H1 (cell line): ENCODE data around the gene CCDC93. TPM values are rescaled to one million over a fixed set of nuclear protein-coding genes. Genes with fewer than 3 reads are reported as not detected.
"Not testable (repeated sequence)": the region's sequence is repeated elsewhere in the genome, so short reads cannot be mapped to it uniquely, and the experiment has no call there.

ENCODE experiments used
- CTCF ChIA-PET: fragments of 300-600 bp; sonication (Branson Sonifier 250); formaldehyde crosslinking; loops from one replicate; lab custom pipeline; 2021; ENCODE audit not compliant: partially characterized antibody; lab: Charles Lee
- POLR2A ChIA-PET: fragments of 300-600 bp; sonication (Branson Sonifier 250); formaldehyde crosslinking; loops from one replicate; lab custom pipeline; 2021; ENCODE audit warnings: inconsistent platforms; ENCODE audit not compliant: partially characterized antibody; lab: Charles Lee
- DNase-seq, 2 experiments: peaks; one replicate each; pipeline versions ENCODE4 v3.0.0 to v3.0.0-alpha.2; 2010 to 2022; ENCODE audit warnings: low spot score in 2 of 2, low read depth in 1 of 2, mixed read lengths in 1 of 2
- FAIRE-seq: peaks from 2 replicates; lab custom pipeline; 2011; peaks lifted over from hg19 to GRCh38; lab: Jason Lieb, UNC
- H2AFZ ChIP-seq: 2 replicates; pipeline ENCODE4 v1.8.1; 2012; ENCODE audit warnings: low read length, inconsistent platforms
- H2AK5ac ChIP-seq: 2 replicates; pipeline ENCODE4 v1.6.1; 2013; ENCODE audit warnings: low read depth, low read length
- H2BK120ac ChIP-seq: replicated peaks from 2 replicates; pipeline ENCODE3; 2013; ENCODE audit warnings: low read depth, low read length, inconsistent platforms
- H2BK12ac ChIP-seq: 2 replicates; pipeline ENCODE4 v1.6.1; 2013; ENCODE audit warnings: low read depth, low read length
- H2BK15ac ChIP-seq: 2 replicates; pipeline ENCODE4 v1.6.1; 2013; ENCODE audit warnings: low read length
- H2BK20ac ChIP-seq: 2 replicates; pipeline ENCODE4 v1.6.1; 2013; ENCODE audit warnings: low read length
- H2BK5ac ChIP-seq: 2 replicates; pipeline ENCODE4 v1.6.1; 2013; ENCODE audit warnings: low read depth, low read length
- H3K14ac ChIP-seq: 2 replicates; pipeline ENCODE4 v1.6.1; 2013; ENCODE audit warnings: inconsistent platforms; ENCODE audit not compliant: insufficient read length
- H3K18ac ChIP-seq: 2 replicates; pipeline ENCODE4 v1.6.1; 2013; ENCODE audit warnings: low read length; ENCODE audit errors: extremely low read depth
- H3K23ac ChIP-seq: 2 replicates; pipeline ENCODE4 v1.6.1; 2013; ENCODE audit warnings: inconsistent platforms; ENCODE audit not compliant: insufficient read length
- H3K23me2 ChIP-seq: 2 replicates; pipeline ENCODE4 v1.6.1; 2013; ENCODE audit warnings: low read depth, low read length
- H3K27ac ChIP-seq: 2 replicates; pipeline ENCODE4 v1.6.1; 2011; ENCODE audit warnings: low read depth, low read length, inconsistent platforms
- H3K27me3 ChIP-seq, 4 experiments: replicated peaks in 1 of 4; 1 replicate in 1 of 4; 2 replicates in 3 of 4; pipeline versions ENCODE4 v1.6.1 to v1.8.1; 2011 to 2013; ENCODE audit warnings: low read length in 3 of 4, mild to moderate bottlenecking in 3 of 4, inconsistent platforms in 2 of 4, mixed read lengths in 2 of 4, moderate library complexity in 1 of 4; ENCODE audit not compliant: control insufficient read depth in 3 of 4, insufficient read depth in 3 of 4; ENCODE audit errors: extremely low read depth in 1 of 4
- H3K36me3 ChIP-seq, 4 experiments: 2 replicates each; pipeline versions ENCODE4 v1.6.1 to v1.8.1; 2011 to 2013; ENCODE audit warnings: mild to moderate bottlenecking in 4 of 4, low read length in 3 of 4, moderate library complexity in 2 of 4, control low read depth in 1 of 4, inconsistent platforms in 1 of 4; ENCODE audit not compliant: insufficient read depth in 4 of 4, control insufficient read depth in 2 of 4
- H3K4ac ChIP-seq: replicated peaks from 2 replicates; pipeline ENCODE3; 2013; ENCODE audit warnings: low read length, low read depth, mixed read lengths, inconsistent platforms; ENCODE audit not compliant: insufficient read length
- H3K4me1 ChIP-seq, 4 experiments: replicated peaks in 1 of 4; 1 replicate in 1 of 4; 2 replicates in 3 of 4; pipeline versions ENCODE4 v1.6.1 to v1.8.1; 2011 to 2013; ENCODE audit warnings: low read length in 3 of 4, inconsistent platforms in 2 of 4, mixed read lengths in 1 of 4; ENCODE audit not compliant: insufficient read depth in 4 of 4, control insufficient read depth in 3 of 4
- H3K4me2 ChIP-seq, 2 experiments: 2 replicates each; pipeline versions ENCODE4 v1.6.1 to v1.8.1; 2011 to 2013; ENCODE audit warnings: low read depth in 2 of 2, low read length in 2 of 2, control low read depth in 1 of 2, inconsistent platforms in 1 of 2, mild to moderate bottlenecking in 1 of 2; ENCODE audit not compliant: insufficient read depth in 1 of 2
- H3K4me3 ChIP-seq, 4 experiments: fragments of 200-600, 300-600 bp in 1 of 4; sonication (generic), shearing (Covaris generic), sonication (Bioruptor Twin) in 1 of 4; 2 replicates each; pipeline versions ENCODE4 v1.5.1 to v1.8.1; 2011 to 2016; ENCODE audit warnings: low read length in 4 of 4, low read depth in 3 of 4, control low read depth in 2 of 4, inconsistent platforms in 2 of 4, mild to moderate bottlenecking in 2 of 4, mixed read lengths in 1 of 4, moderate library complexity in 1 of 4; ENCODE audit not compliant: insufficient read depth in 2 of 4; ENCODE audit errors: extremely low read depth in 1 of 4
- H3K56ac ChIP-seq: replicated peaks from 2 replicates; pipeline ENCODE3; 2013; ENCODE audit warnings: low read depth, mild to moderate bottlenecking, mixed read lengths, low read length, inconsistent platforms; ENCODE audit not compliant: insufficient read length
- H3K79me1 ChIP-seq: 2 replicates; pipeline ENCODE4 v1.6.1; 2013; ENCODE audit warnings: low read depth, low read length, control low read depth
- H3K79me2 ChIP-seq, 2 experiments: 2 replicates each; pipeline versions ENCODE4 v1.6.1 to v1.8.1; 2012 to 2013; ENCODE audit warnings: low read length in 2 of 2, mild to moderate bottlenecking in 2 of 2, inconsistent platforms in 1 of 2; ENCODE audit not compliant: insufficient read depth in 2 of 2, control insufficient read depth in 1 of 2
- H3K9ac ChIP-seq, 4 experiments: replicated peaks in 1 of 4; 1 replicate in 1 of 4; 2 replicates in 3 of 4; pipeline versions ENCODE4 v1.6.1 to v1.8.1; 2011 to 2013; ENCODE audit warnings: low read depth in 3 of 4, low read length in 3 of 4, control low read depth in 2 of 4, mild to moderate bottlenecking in 2 of 4, moderate library complexity in 2 of 4, inconsistent platforms in 1 of 4; ENCODE audit errors: extremely low read depth in 1 of 4
- H3K9me3 ChIP-seq, 2 experiments: 2 replicates each; pipeline versions ENCODE4 v1.6.1 to v1.8.1; 2012 to 2013; ENCODE audit warnings: mild to moderate bottlenecking in 2 of 2, moderate library complexity in 2 of 2, control low read depth in 1 of 2, inconsistent platforms in 1 of 2, low read depth in 1 of 2, low read length in 1 of 2, mixed read lengths in 1 of 2; ENCODE audit not compliant: insufficient read depth in 2 of 2
- H4K20me1 ChIP-seq, 2 experiments: replicated peaks in 1 of 2; 2 replicates each; pipeline versions ENCODE3 to v1.8.1; 2011 to 2013; ENCODE audit warnings: inconsistent platforms in 2 of 2, low read length in 2 of 2, mild to moderate bottlenecking in 1 of 2; ENCODE audit not compliant: insufficient read depth in 2 of 2, control insufficient read depth in 1 of 2
- H4K5ac ChIP-seq: 2 replicates; pipeline ENCODE4 v1.6.1; 2013; ENCODE audit warnings: low read length, low read depth, mixed read lengths, inconsistent platforms; ENCODE audit not compliant: insufficient read length
- H4K8ac ChIP-seq: 2 replicates; pipeline ENCODE4 v1.8.0; 2013; ENCODE audit warnings: mild to moderate bottlenecking, moderate library complexity, low read length, inconsistent platforms; ENCODE audit not compliant: insufficient read depth; ENCODE audit errors: extremely low read depth
- H4K91ac ChIP-seq: replicated peaks from 2 replicates; pipeline ENCODE3; 2013; ENCODE audit warnings: low read length, mixed read lengths, inconsistent platforms; ENCODE audit not compliant: insufficient read length
- WGBS, 2 experiments: shearing (Covaris generic) in 1 of 2; methylation state at CpG; one replicate each; pipeline versions ENCODE4 v1.1.6 to v1.1.7; 2013 to 2015; ENCODE audit warnings: low lambda C conversion rate in 2 of 2, mixed read lengths in 2 of 2, inconsistent platforms in 1 of 2, low coverage in 1 of 2, missing lambda C conversion rate in 1 of 2; ENCODE audit not compliant: insufficient replicate concordance in 2 of 2, insufficient coverage in 1 of 2, insufficient read length in 1 of 2; ENCODE audit errors: extremely low coverage in 1 of 2, missing lambda C conversion rate in 1 of 2; 5-methylcytosine and 5-hydroxymethylcytosine counted together
- polyA plus RNA-seq, 7 experiments: library from polyadenylated mRNA; depleted of rRNA in 3 of 7; stranded (reverse) in 5 of 7; unstranded in 2 of 7; fragments of >200 nt in 5 of 7; fragments of 200-250 nt in 2 of 7; gene quantifications; 1 replicate in 5 of 7; 2 replicates in 1 of 7; 4 replicates in 1 of 7; pipeline versions ENCODE4 v1.2.1 to v1.2.3, GENCODE V29; 2011 to 2013; ENCODE audit warnings: missing spikeins in 2 of 7, mixed read lengths in 2 of 7
- total RNA-seq: library from RNA; stranded (reverse); fragmentation: NEBNext Ultra II Directional; extraction: Animal tissue kit (Norgen Biotek cat#: 25700); gene quantifications from 2 replicates; pipeline ENCODE4 v1.2.1, GENCODE V29; 2021

The CCDC93 gene
- total and polyA plus RNA-seq, 2 of the 8 experiments (the other 6 are each of a cell fraction or from before 2014, with no cell fraction given) = 5.5 to 18.0 TPM

DNA sequence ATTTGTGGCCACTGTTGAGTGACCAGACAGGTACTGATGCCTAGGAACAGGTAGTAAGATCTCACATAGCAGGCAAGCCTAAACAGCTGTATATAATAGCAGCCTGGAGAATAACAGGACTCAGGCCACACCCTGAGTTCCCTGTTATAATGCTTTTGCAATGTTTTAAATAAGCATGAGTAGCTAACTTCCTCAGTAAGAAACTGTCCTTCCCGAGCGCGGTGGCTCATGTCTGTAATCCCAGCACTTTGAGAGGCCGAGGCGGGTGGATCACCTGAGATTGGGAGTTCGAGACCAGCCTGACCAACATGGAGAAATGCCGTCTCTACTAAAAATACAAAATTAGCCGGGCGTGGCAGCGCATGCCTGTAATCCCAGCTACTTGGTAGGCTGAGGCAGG is 1.9 kb upstream of the CCDC93 start:
- FAIRE-seq, H3K4me2 ChIP-seq, H3K23ac ChIP-seq, H3K4ac ChIP-seq, H4K91ac ChIP-seq, H3K14ac ChIP-seq, H2BK12ac ChIP-seq, H3K9ac ChIP-seq, H3K4me1 ChIP-seq, H2AK5ac ChIP-seq, H4K20me1 ChIP-seq, H2BK5ac ChIP-seq, H3K79me1 ChIP-seq, H3K9me3 ChIP-seq, H3K4me3 ChIP-seq, H2BK20ac ChIP-seq, H3K27ac ChIP-seq, H3K56ac ChIP-seq, H2BK120ac ChIP-seq, H2AFZ ChIP-seq, POLR2A ChIA-PET, H4K8ac ChIP-seq, H2BK15ac ChIP-seq, H3K36me3 ChIP-seq, H3K18ac ChIP-seq, DNase-seq, H4K5ac ChIP-seq: not testable (repeated sequence)
- CTCF ChIA-PET = interaction anchor here (1.7 to 2.8 kb wide), 2 partner anchors 12 to 206 kb away, joined by 3 to 15 read pairs; no protein-coding TSS in a partner anchor
- H3K23me2 ChIP-seq = peaks cover 12% of the 10 kb centered on the region
- H3K27me3 ChIP-seq = peaks cover 1 to 13% (median 11%) of the 10 kb centered on the region in 4 experiments
- WGBS, 2 experiments = 96% methylated on average over 10 of the region's 10 CpGs; no CpG with 5 or more reads in 1 of the 2 experiments
- H3K79me2 ChIP-seq = peaks cover 0 to 22% of the 10 kb centered on the region in 2 experiments; a peak in 2 of 4 replicates
